H9 (cell line): ENCODE results near the gene DTD1. TPM values are rescaled to one million over a fixed set of nuclear protein-coding genes. Genes with fewer than 3 reads are reported as not detected.

ENCODE experiments used
- DNase-seq: peaks from one replicate; pipeline ENCODE4 v3.0.0-alpha.2; 2017
- H2AFZ ChIP-seq: one replicate; pipeline ENCODE4 v1.6.1; 2013; ENCODE audit warnings: mild to moderate bottlenecking, low read length, control low read depth, moderate library complexity
- H2AK5ac ChIP-seq: 2 replicates; pipeline ENCODE4 v1.6.1; 2013; ENCODE audit warnings: low read length, control low read depth, mixed read lengths; ENCODE audit not compliant: insufficient read length
- H2BK120ac ChIP-seq: one replicate; pipeline ENCODE4 v1.6.1; 2013; ENCODE audit warnings: low read depth, mild to moderate bottlenecking, low read length, control low read depth, inconsistent platforms; ENCODE audit not compliant: poor library complexity, severe bottlenecking
- H2BK12ac ChIP-seq: 2 replicates; pipeline ENCODE4 v1.6.1; 2013; ENCODE audit warnings: low read length, control low read depth, mixed read lengths, low read depth; ENCODE audit not compliant: insufficient read length
- H2BK15ac ChIP-seq: 2 replicates; pipeline ENCODE4 v1.6.1; 2013; ENCODE audit warnings: low read depth, low read length, control low read depth
- H2BK20ac ChIP-seq: one replicate; pipeline ENCODE4 v1.6.1; 2013; ENCODE audit warnings: low read depth, mild to moderate bottlenecking, low read length, control low read depth, inconsistent platforms; ENCODE audit not compliant: poor library complexity, severe bottlenecking
- H2BK5ac ChIP-seq: 2 replicates; pipeline ENCODE4 v1.6.1; 2013; ENCODE audit warnings: low read length, control low read depth, mixed read lengths; ENCODE audit not compliant: insufficient read length
- H3K14ac ChIP-seq: 2 replicates; pipeline ENCODE4 v1.6.1; 2013; ENCODE audit warnings: low read length, control low read depth; ENCODE audit not compliant: insufficient read depth
- H3K18ac ChIP-seq: 2 replicates; pipeline ENCODE4 v1.6.1; 2013; ENCODE audit warnings: low read depth, mild to moderate bottlenecking, mixed read lengths, low read length, control low read depth; ENCODE audit not compliant: insufficient read length
- H3K23ac ChIP-seq: 2 replicates; pipeline ENCODE4 v1.6.1; 2013; ENCODE audit warnings: low read length, control low read depth, mixed read lengths, low read depth; ENCODE audit not compliant: insufficient read length
- H3K23me2 ChIP-seq: 2 replicates; pipeline ENCODE4 v1.6.1; 2013; ENCODE audit warnings: low read depth, mild to moderate bottlenecking, mixed read lengths, low read length, control low read depth; ENCODE audit not compliant: insufficient read length, poor library complexity, severe bottlenecking
- H3K27ac ChIP-seq: 2 replicates; pipeline ENCODE4 v1.5.1; 2013; ENCODE audit warnings: low read length, control low read depth, mixed read lengths, low read depth; ENCODE audit not compliant: insufficient read length
- H3K27me3 ChIP-seq: 2 replicates; pipeline ENCODE4 v1.6.1; 2013; ENCODE audit warnings: low read length, control low read depth, inconsistent platforms; ENCODE audit not compliant: insufficient read depth
- H3K4ac ChIP-seq: 2 replicates; pipeline ENCODE4 v1.6.1; 2013; ENCODE audit warnings: low read depth, mild to moderate bottlenecking, control low read depth, inconsistent platforms, low read length, moderate library complexity
- H3K4me1 ChIP-seq: 2 replicates; pipeline ENCODE4 v1.6.1; 2013; ENCODE audit warnings: low read length, control low read depth, inconsistent platforms; ENCODE audit not compliant: insufficient read depth
- H3K4me2 ChIP-seq: 2 replicates; pipeline ENCODE4 v1.6.1; 2013; ENCODE audit warnings: low read length, control low read depth, mixed read lengths; ENCODE audit not compliant: insufficient read length, insufficient read depth
- H3K56ac ChIP-seq: 2 replicates; pipeline ENCODE4 v1.6.1; 2013; ENCODE audit warnings: low read depth, mild to moderate bottlenecking, mixed read lengths, low read length, control low read depth; ENCODE audit not compliant: insufficient read length
- H3K79me1 ChIP-seq: 2 replicates; pipeline ENCODE4 v1.6.1; 2013; ENCODE audit warnings: low read depth, mild to moderate bottlenecking, moderate library complexity, low read length, control low read depth, inconsistent platforms; ENCODE audit not compliant: insufficient read depth, poor library complexity, severe bottlenecking
- H3K79me2 ChIP-seq: 2 replicates; pipeline ENCODE4 v1.6.1; 2013; ENCODE audit warnings: low read length, control low read depth, inconsistent platforms; ENCODE audit not compliant: insufficient read depth
- H3K9ac ChIP-seq: 2 replicates; pipeline ENCODE4 v1.6.1; 2013; ENCODE audit warnings: low read length, control low read depth, mixed read lengths; ENCODE audit not compliant: insufficient read length; ENCODE audit errors: extremely low read depth
- H3K9me3 ChIP-seq: one replicate; pipeline ENCODE4 v1.6.1; 2013; ENCODE audit warnings: low read depth, low read length, inconsistent platforms; ENCODE audit not compliant: control insufficient read depth
- H3T11ph ChIP-seq: one replicate; pipeline ENCODE4 v1.6.1; 2013; ENCODE audit warnings: mild to moderate bottlenecking, low read length, control low read depth, inconsistent platforms
- H4K20me1 ChIP-seq: one replicate; pipeline ENCODE4 v1.6.1; 2013; ENCODE audit not compliant: control insufficient read depth, insufficient read length, insufficient read depth
- H4K5ac ChIP-seq: 2 replicates; pipeline ENCODE4 v1.6.1; 2013; ENCODE audit warnings: low read depth, mild to moderate bottlenecking, mixed read lengths, low read length, control low read depth; ENCODE audit not compliant: insufficient read length
- H4K8ac ChIP-seq: replicated peaks from 2 replicates; pipeline ENCODE4 v1.6.1; 2013; ENCODE audit warnings: low read length, control low read depth, mixed read lengths, low read depth; ENCODE audit not compliant: insufficient read length
- H4K91ac ChIP-seq: 2 replicates; pipeline ENCODE4 v1.6.1; 2013; ENCODE audit warnings: low read depth, mild to moderate bottlenecking, moderate library complexity, mixed read lengths, low read length, control low read depth; ENCODE audit not compliant: insufficient read length
- H3K27ac Mint-ChIP-seq, 3 experiments: 2 replicates in 2 of 3; 3 replicates in 1 of 3; pipeline ENCODE4 v1.8.0; 2020 to 2021; ENCODE audit warnings: mixed read lengths in 3 of 3, mild to moderate bottlenecking in 1 of 3, moderate library complexity in 1 of 3
- H3K27me3 Mint-ChIP-seq: 2 replicates; pipeline ENCODE4 v1.8.0; 2021; ENCODE audit warnings: low read depth, mild to moderate bottlenecking, moderate library complexity, mixed read lengths
- H3K36me3 Mint-ChIP-seq, 3 experiments: 2 replicates in 2 of 3; 3 replicates in 1 of 3; pipeline ENCODE4 v1.8.0; 2020 to 2021; ENCODE audit warnings: low read depth in 3 of 3, mixed read lengths in 3 of 3; ENCODE audit not compliant: insufficient read depth in 1 of 3
- H3K4me1 Mint-ChIP-seq, 2 experiments: 2 replicates each; pipeline ENCODE4 v1.8.0; 2020; ENCODE audit warnings: mixed read lengths in 2 of 2
- H3K4me3 Mint-ChIP-seq, 2 experiments: 2 replicates in 1 of 2; 3 replicates in 1 of 2; pipeline ENCODE4 v1.8.0; 2020 to 2021; ENCODE audit warnings: mild to moderate bottlenecking in 2 of 2, mixed read lengths in 2 of 2, moderate library complexity in 1 of 2
- H3K9me3 Mint-ChIP-seq, 2 experiments: 2 replicates in 1 of 2; 3 replicates in 1 of 2; pipeline ENCODE4 v1.8.0; 2020; ENCODE audit warnings: mild to moderate bottlenecking in 2 of 2, mixed read lengths in 2 of 2, moderate library complexity in 1 of 2
- CTCF ChIP-seq: fragments of 200-600 bp; sonication (generic); conservative IDR thresholded peaks from 3 replicates; pipeline ENCODE4 v1.8.0; 2021; ENCODE audit warnings: antibody characterized with exemption, mild to moderate bottlenecking
- WGBS: extraction: QIAGEN DNeasy Blood & Tissue Kit; methylation state at CpG from one replicate; pipeline ENCODE4 v1.1.7; 2013; ENCODE audit warnings: missing lambda C conversion rate, low lambda C conversion rate, mixed read lengths; ENCODE audit not compliant: insufficient read length; ENCODE audit errors: extremely low coverage; 5-methylcytosine and 5-hydroxymethylcytosine counted together
- total RNA-seq: library from RNA; stranded (reverse); gene quantifications from 2 replicates; pipeline ENCODE4 v1.2.1, GENCODE V29; 2021

DTD1 gene
- total RNA-seq, 1 experiment from 2014 or later, result 62.0 TPM

GRCh38 chr20:18808712-18809111, 220.9 kb downstream of the DTD1 start:
- Mint-ChIP-seq H3K4me1 (no peaks in the 10 kb centered on the region), H3K9me3 (no peaks in the 10 kb centered on the region), H3K27ac (no peak overlapping the region), H3K27me3 (peaks cover 9% of the 10 kb centered on the region), H3K4me3 (no peak overlapping the region), H3K36me3 (no peaks in the 10 kb centered on the region)
- Histone ChIP-seq H2AK5ac (no peak overlapping the region), H2BK5ac (no peak overlapping the region), H3T11ph (no peak overlapping the region), H2BK15ac (no peak overlapping the region), H4K8ac (no peak overlapping the region), H3K9me3 (no peaks in the 10 kb centered on the region), H3K23me2 (no peaks in the 10 kb centered on the region), H3K56ac (no peak overlapping the region), H3K23ac (no peak overlapping the region), H3K27ac (no peak overlapping the region), H2BK12ac (no peak overlapping the region), H4K20me1 (no peaks in the 10 kb centered on the region), H3K4me1 (no peaks in the 10 kb centered on the region), H3K4ac (no peak overlapping the region), H3K14ac (no peak overlapping the region), H2BK120ac (no peak overlapping the region), H3K79me1 (no peaks in the 10 kb centered on the region), H4K5ac (no peak overlapping the region), H2AFZ (no peak overlapping the region), H3K18ac (no peak overlapping the region), H3K9ac (no peak overlapping the region), H3K27me3 (no peaks in the 10 kb centered on the region), H3K79me2 (no peaks in the 10 kb centered on the region), H4K91ac (no peak overlapping the region), H2BK20ac (no peak overlapping the region), H3K4me2 (no peak overlapping the region)
- no peak for DNase-seq
- no CpG with 5 or more reads among the region's 3 CpGs for WGBS
- no peak for TF ChIP-seq CTCF
